GM12864 (cell line): Measurements from ENCODE around the gene RNF145.

Source experiments
- DNase-seq: peaks from one replicate; pipeline ENCODE4 v3.0.0-alpha.2; 2011; ENCODE audit warnings: low read depth
- H3K4me3 ChIP-seq: 2 replicates; pipeline ENCODE4 v1.5.1; 2011; ENCODE audit warnings: mild to moderate bottlenecking, low read depth, low read length, control low read depth
- TF ChIP-seq, protein P1 (sequence below): IDR thresholded peaks from 2 replicates; pipeline ENCODE4 v1.5.1; 2011; ENCODE audit warnings: low read depth, mild to moderate bottlenecking, moderate library complexity, low read length, control low read depth, inconsistent platforms; ENCODE audit errors: missing control alignments

The RNF145 gene

DNA sequence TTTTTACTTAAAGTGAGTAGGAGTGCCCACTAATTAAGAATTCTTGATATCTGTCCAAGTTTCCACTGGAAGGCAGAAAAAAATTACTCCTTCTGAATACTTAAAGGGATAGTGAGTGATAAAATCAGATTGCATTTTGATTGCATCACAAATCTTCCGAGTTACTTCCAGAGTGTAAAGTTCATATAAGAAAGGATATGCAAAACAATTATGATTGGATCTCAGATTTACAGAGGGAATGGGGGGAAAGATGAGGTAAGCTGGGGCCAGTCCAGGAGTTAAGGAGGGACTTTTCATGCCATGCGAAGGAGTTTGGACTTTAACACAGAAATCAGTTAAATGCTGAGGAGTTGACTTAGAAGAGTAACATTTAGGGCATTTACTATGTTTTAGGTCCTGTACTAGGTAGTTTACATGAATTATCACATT, 9.3 kb upstream of the RNF145 start:
- no peak overlapping the region for H3K4me3 ChIP-seq
- no peak for DNase-seq
- TF ChIP-seq, protein P1, sequence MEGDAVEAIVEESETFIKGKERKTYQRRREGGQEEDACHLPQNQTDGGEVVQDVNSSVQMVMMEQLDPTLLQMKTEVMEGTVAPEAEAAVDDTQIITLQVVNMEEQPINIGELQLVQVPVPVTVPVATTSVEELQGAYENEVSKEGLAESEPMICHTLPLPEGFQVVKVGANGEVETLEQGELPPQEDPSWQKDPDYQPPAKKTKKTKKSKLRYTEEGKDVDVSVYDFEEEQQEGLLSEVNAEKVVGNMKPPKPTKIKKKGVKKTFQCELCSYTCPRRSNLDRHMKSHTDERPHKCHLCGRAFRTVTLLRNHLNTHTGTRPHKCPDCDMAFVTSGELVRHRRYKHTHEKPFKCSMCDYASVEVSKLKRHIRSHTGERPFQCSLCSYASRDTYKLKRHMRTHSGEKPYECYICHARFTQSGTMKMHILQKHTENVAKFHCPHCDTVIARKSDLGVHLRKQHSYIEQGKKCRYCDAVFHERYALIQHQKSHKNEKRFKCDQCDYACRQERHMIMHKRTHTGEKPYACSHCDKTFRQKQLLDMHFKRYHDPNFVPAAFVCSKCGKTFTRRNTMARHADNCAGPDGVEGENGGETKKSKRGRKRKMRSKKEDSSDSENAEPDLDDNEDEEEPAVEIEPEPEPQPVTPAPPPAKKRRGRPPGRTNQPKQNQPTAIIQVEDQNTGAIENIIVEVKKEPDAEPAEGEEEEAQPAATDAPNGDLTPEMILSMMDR = no peak

DNA sequence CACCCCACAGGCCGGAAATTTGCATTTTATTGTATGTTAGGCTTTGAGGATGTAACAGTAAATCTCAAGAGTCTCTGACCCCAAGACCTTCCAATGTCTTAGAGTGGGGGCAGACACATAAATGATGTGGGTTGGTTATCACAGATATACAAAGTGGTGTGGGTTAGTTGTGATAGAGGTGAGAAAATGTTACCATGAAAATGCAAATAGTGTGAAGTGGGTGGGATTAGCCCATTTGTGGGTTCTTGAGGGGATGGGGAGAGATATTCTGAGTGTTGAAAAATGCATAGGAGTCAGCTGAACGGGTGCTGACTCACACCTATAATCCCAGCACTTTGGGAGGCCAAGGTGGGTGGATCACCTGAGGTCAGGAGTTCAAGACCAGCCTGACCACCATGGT, 7.9 kb upstream of the RNF145 start:
- H3K4me3 ChIP-seq = no peak overlapping the region
- no peak for DNase-seq
- TF ChIP-seq, protein P1 = no peak

DNA sequence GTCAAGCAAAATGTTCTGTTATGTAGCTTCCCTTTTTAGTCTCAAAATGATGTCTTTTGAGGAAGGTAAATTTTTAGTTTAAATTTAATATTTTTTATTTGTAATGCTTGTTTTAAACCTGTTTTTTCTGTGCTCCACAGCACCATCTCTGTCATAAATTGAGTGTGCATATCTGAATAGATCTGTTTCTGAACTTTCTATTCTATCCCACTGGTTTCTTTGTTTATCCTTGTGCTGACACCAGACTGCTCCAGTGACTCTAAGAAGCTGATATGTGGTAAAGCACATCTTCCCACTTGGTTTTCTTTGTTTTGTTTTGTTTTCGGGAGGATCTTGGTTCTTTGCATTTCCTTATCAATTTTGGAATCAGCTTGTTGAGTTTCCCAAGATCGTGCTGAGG, 7.1 kb upstream of the RNF145 start:
- no peak overlapping the region for H3K4me3 ChIP-seq
- TF ChIP-seq, protein P1 = no peak
- no peak for DNase-seq

DNA sequence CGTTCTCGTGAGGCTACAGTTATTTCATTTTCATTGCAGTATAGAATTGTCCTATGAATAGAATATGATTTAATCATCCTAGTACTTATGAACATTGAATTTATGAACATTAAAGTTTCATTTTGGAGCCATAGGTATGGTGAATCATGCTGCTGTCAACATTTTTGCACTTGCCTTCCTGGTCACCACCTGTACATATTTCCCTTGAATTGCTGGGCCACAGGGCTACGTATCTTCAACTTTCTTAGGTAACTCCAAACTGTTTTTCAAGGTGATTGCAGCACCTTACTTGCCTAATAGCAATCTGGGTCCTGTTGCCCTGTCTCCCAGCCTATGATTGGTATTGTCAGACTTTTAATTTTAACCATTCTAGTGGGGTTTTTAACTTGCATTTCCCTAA, 6.5 kb upstream of the RNF145 start:
- H3K4me3 ChIP-seq = no peak overlapping the region
- TF ChIP-seq, protein P1 = no peak
- DNase-seq = no peak

DNA sequence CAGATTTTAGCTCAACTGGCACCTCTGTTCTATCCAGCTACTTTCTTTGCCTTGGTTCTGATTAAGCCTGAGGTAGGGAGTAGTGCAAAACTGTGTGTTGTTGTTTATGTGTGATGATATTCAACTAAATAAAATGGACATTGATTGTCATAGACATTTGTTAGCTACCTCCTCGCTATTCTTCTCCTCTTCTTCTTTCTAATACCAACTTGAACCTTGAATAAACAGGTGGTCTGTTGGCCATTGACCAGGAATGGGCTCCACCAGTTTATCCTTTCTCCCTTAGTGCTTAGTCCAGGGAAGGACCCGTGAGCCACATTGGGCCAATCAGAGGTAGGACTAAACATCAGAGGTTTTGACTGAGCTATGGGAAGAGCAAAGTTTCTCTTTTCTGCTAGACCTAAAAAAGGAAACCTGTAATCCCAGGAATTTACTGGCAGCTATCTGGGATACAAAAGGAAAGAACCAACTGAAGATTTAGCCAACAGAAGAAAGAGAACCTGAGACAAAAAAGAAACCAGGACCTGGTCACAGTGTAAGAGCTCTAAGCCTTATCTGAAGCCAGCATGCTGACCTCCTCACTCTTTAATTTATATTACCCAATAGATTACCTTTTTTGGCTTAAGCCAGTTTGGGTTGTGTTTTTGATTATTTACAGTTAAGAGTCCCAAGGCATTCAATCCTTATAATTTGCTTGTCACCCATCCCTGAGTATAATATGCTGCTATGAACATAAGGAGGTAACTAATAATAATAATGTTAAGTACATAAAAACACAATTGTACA, 5.3 kb upstream of the RNF145 start:
- no peak for DNase-seq
- H3K4me3 ChIP-seq = no peak overlapping the region
- TF ChIP-seq, protein P1 = no peak

DNA sequence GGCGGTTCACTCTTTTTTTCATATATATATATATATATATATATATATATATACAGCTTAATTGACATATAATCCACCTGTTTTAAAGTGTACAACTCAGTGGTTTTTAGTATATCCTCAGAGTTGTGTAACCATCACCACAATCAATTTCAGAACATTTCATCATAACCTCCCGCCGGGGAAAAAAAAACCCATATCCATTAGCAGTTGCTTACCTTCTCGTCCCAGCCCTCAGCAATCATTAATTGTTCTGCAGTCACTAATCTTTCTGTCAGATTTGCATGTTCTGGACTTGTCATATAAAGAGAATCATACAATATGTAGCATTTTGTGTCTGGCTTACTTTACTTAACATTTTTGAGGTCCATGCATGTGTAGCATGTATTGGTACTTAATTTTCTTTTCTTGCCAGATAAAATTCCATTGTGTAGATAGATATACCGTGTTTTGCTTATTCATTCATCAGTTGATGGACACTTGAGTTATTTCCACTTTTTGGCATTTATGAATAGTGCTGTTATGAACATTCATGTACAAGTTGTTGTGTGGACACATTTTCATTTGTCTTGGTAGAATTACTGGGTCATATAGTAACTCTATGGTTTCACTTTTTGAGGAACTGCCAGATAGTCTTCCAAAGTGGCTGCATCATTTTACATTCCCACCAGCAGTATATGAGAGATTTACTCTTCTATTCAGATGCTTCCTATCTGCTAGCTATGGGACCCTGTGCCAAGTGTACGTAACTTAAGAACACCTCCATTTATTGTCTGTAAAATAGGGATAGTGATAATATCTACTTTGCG, 3.5 kb upstream of the RNF145 start:
- TF ChIP-seq, protein P1 = no peak
- no peak for DNase-seq
- H3K4me3 ChIP-seq = no peak overlapping the region
